GM18507 (cell line): Measurements from ENCODE around the gene CDH13.
A peak's percentile ranks its signal among the peaks of the same experiment; 100 is the strongest.

Experiments
- DNase-seq: peaks from one replicate; pipeline ENCODE4 v3.0.0; 2011; ENCODE audit warnings: low read depth; ENCODE audit not compliant: insufficient read length; ENCODE audit errors: extremely low spot score
- FAIRE-seq: peaks from 2 replicates; lab custom pipeline; 2011; peaks lifted over from hg19 to GRCh38; lab: Jason Lieb, UNC

The CDH13 gene

DNA sequence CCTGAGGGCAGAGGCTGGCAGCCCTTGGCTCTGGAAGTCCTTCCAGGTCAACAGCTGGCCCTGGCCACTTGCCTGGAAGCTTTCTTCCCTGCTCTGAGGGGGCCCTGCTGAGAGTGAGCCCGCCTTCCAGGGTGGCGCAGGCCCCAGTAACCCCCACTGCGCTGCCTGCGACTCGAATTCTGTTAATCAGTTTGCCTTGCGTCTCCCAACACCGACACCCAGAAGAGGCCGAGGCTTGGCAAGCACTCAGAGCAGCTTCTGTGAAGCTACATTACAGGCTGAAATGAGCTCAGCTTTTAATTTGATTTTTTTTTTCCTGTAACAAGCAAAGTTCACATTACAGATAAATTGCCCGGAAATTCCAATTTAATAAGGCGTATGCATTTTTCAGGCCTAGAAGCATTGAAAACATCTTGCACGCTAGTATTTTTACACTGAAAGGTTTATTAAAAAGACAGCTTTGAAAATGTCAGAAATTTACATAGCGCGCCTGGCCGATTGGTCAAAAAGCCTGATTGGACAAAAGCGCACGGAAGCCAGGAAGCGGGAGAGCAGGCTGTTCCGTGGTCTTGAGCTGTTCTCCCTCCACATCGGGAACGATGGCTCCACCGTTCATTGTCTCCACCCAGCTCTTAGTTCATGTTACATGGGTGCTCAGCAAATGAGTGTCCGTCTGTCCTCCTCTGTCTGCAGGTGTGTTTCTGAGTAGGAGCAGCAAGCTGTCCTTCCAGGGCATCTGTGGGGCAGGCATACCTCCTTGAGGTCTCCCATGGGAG is 1115.5 kb downstream of the CDH13 start:
- DNase-seq (no peak), FAIRE-seq (no peak)

DNA sequence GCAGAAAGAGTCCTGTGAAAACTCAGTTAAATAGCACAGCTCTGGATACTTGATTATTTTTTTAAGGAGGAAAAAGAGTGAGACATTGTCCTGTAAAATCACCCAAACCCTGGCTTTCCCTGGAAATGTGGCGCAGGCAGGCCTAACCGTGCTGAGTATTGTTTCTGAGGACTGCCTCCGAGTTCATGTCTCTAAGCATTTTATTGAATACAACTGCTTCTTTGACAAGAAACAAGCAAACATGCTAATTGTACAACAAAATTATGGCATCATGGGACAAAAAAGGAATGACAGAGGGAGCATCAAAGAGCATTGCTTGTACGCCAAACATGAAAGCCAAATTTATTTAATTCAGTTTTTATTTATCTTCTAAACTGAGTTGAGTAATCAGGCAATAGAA is 1116.5 kb downstream of the CDH13 start:
- DNase-seq: no peak
- no peak for FAIRE-seq

DNA sequence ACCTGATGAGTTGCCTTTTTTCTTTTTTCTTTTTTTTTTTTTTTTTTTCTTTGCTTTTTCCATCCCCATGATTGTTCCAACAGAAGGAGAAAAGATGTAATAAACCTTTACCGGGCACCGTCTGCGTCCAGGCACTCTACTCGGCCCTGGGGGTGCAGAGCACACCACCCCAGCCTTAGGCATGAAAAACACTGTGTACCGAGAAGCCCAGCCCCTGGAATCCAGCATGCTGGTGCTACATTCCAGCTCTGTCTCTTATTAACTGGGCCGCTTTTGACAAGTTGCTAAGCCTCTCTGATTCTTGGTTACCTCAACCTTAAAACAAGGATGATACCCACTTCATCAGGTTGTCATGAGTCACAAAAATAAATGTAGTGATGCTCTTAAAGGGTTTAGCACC is 1117.0 kb downstream of the CDH13 start:
- FAIRE-seq: no peak
- no peak for DNase-seq

DNA sequence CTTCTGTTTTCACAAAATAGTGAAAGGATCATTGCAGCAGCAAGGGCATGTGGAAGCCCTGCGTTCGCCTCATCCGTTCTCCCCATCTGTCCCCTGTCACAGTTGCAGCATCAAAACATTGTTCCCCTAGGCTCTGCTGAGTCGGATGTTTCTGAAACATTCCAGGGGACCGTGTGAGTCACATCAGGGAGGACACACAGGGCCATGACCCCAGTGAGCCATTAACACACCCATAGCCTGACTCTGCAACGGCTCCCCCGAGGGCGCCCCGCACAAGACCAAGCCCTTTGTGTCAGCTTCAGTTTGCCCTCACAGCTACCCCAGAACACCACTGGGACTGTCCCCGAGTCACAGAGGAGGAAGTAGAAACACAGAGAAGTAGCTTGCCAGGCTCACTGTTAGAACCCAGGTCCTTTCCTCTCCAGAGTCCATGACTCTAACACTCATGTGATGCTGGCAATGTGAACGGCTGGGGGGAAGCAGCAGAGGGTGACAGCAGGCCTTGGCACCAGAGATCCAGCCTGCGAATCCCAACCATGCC is 1117.7 kb downstream of the CDH13 start:
- DNase-seq: no peak
- peak; percentile 42 for FAIRE-seq

DNA sequence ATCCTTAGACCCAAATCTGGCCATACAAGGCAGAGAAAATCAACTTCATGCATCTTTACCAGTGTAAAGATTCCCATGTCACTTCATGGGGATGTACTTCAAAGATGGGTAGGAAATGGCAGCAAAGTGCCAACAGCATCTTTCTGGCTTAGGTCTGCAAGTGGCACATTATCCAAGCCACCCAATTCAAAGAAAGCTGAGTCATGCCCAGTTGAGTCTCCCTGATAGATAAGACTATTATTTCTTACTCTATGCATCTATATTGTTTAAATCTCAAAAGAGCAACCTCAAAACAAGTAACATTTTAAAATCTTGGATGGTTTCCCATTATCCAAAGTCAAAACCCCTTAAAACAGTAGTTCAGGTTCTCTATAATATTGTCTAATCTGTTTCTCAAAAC is 1119.8 kb downstream of the CDH13 start:
- DNase-seq (no peak), FAIRE-seq (no peak)

DNA sequence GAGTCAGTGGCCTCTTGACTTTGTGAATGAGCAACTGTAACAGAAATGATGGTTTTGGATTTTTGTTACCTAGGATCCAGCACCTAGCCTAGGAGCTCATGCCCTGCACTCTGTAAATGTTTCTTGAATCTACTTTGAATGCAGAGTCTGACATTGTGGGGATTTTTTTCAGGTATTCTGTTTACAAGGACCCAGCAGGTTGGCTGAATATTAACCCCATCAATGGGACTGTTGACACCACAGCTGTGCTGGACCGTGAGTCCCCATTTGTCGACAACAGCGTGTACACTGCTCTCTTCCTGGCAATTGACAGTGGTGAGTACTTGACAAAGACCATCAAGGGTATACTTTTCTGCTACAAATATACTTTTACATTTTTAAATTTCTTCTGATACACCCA is 1121.2 kb downstream of the CDH13 start:
- DNase-seq (no peak), FAIRE-seq (no peak)

DNA sequence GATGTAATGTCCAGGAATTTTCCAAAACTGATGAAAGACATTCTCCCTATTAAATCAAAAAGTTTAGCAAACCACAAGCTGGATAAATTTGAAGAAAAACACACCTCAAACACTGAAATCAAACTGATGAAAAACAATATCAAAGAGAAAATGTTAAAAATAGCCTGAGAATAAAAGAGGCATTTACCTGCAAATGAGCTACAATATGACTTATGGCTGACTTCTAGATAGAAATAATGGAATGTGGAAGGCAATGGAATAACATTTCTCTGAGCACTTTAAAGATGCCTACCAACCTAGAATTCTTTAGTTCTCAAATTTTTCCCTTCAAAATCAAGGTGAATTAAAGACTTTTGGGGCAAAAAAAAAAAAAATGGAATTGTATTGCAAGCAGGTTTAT is 1128.6 kb downstream of the CDH13 start:
- no peak for FAIRE-seq
- no peak for DNase-seq

DNA sequence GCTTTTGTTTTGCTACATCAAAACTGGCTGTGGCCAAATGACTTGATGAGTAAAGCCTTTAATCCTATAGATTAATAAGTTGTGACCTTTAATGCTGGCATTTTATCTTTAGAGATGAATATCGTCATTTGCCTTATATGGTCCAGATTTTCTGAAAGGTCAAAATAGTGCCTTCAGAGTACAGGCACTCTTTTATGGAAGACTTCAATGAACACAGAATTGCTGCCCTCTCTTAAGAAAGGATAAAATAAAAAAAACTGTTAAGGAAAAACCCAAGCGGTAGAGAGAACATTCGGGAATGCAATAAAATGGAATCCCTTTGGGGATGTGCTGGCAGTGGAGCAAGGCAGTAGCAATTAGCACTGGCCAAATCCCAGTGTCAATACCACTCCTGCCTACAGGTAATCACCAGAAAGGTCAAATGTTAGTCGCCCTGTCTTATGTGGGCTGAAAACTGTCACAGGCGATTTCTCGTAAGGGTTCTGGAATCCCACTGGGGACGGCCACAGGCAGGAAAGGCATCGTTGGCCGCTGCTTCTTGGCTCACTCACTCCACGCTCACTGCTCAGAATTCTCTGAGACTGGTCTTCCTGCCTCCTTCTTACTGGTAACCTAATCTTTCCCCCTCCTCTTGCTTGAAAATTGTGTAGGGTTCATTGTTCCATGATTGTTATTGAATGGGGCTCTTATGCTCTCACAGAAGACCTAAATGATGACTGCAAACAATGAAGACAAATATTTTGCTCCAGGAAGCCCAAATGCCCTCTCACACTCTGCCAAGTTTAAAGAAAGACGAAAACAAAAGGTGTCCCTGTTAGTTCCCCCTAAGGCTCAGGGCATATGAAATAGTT is 1135.6 kb downstream of the CDH13 start:
- DNase-seq: no peak
- no peak for FAIRE-seq

DNA sequence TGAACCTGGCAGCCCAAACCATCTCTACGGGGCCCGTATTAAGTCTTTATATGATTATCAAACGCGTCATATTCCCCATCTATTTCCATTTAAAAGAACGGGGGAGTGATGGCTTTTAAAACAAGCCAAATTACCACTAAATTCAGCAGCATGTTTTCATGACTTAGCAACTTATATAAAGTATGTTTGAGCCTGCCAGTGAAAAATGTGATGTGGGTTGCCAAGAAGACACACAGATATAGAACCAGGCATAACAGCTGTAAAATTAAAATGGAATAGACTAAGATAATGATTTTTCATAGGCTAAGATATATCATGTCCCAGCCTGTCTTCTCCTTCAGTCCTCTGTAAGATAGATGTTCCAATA is 1136.2 kb downstream of the CDH13 start:
- FAIRE-seq: no peak
- no peak for DNase-seq

DNA sequence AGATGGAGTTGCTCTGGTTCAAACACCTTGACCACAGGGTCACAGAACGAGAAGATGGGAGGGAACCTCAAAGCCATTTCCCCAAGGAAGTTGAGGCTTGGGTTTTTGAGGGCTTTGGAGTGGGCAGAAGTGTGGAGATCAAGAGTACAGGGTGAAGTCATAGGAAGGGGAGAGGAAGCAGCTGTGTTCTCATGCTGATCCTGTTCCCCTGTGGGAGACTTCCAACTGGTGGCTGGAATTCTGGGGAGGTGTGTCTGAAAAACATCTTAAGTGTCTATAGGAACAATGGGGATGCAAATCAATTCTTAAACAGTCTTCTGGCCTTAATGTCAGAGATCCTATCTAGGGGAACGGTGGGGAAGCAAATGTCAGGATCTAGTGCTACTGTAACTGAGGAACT is 1142.2 kb downstream of the CDH13 start:
- DNase-seq (no peak), FAIRE-seq (no peak)

DNA sequence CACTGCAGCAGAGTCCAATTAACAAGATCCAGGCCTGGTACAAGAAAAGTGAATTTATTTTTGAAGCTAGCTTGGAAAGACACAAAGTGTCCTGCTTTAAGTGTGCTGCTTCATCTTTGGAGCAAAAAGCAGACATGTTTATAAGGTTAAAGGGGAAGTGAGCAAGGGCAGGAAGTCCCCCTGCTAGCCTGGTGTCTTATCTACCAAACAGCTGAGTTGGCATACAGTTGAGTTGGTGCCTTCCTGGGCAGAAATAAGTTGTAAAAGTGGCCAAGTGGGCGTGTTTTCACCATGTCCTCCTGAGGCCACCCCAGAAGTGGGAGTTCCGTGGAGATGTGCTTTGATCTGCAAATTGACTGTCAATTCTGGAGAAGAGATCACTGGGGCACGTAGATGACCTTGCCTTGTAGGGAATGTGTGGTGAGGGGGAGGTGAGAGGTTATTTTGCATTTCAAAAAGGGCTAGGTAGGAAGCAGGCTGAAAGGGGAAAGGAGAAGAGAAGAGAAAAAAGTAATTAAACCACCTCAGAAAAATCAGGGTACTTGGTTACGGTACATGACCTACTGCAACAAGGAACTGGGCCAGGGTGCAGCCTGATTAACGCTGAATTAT is 1142.7 kb downstream of the CDH13 start:
- DNase-seq: no peak
- FAIRE-seq: no peak

DNA sequence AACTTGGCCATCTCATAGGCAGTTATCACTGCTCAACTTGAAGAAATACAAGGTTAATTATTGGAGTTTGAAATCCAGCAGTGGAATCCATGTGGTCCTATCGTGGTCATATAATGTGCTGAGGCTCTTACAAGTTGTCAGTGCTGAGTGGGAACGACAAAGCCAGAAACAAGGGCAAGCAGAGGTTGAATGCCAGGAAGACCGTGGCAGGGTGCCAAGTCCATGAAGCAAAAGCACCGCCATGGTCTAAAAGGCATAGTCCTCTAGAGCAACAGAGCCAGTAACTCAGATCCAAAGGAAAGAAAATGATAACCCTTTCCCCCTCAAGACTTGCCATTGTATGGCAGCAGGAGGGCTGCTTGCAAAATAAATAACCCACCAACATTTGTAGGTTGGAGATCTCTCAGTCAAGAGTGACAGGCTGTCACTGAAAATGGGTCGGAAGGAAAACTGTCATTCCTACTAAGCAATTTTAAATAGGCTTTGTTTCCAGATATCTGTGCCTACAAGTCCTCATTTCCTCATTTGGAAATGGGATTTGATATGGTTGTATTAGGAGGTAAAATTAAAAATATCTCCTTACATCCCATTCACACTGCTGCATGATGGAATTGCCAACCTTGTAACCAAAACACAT is 1144.7 kb downstream of the CDH13 start:
- FAIRE-seq (no peak), DNase-seq (no peak)

DNA sequence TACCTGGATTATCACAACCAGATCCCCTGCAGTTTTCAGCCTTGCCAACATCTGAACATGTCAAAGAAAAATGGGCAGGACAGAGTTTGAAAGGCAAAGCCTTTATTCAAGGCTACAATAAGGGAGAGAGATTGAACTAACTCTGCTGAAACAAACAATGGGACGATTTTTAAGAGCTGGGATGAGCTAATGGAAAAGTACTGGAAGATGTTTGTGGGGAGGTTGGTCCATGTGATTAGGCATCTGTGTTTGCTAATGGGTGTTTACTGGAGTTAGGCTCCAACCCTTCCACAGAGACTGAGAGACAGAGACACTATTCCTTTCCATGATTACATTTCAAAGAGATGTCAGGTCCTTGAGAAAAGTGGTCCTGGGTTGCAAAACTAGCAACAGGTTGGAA is 1146.0 kb downstream of the CDH13 start:
- FAIRE-seq (no peak), DNase-seq (no peak)

DNA sequence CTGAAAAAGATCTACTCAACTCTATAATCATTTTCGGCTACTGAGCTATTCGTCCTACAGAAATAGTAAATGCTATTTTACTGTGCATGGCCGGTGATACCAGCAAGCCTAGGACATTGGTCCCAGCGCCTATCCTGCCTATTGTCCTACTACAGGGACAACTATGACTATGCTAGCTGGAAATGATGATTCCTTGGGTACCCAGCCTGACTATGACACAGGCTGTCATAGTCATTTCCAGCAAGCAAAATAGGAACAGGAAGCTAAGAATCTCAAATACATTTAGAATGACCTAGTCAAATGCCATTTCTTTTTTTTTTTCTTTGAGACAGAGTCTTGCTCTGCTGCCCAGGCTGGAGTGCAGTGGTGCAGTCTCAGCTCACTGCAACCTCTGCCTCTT is 1147.3 kb downstream of the CDH13 start:
- DNase-seq (no peak), FAIRE-seq (no peak)

DNA sequence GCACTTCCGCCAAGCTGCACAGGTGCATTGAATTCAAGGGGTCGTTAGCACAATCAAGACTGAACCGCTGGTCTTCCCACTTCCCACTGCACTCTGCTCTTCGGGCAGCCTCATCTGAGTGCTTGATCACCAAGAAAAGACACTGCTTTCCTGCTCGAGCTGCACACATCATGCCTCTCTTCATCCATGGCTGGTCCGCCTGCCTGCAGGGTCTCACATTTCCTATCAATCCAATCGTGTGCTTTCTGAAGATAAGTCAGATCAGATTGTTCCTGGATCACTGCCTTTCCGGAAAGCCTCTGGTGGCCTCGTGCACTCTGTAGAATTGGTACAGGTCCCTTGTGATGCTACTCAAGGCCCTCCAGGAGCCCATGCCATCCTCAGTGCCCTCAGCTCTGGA is 1150.2 kb downstream of the CDH13 start:
- DNase-seq (no peak), FAIRE-seq (no peak)

DNA sequence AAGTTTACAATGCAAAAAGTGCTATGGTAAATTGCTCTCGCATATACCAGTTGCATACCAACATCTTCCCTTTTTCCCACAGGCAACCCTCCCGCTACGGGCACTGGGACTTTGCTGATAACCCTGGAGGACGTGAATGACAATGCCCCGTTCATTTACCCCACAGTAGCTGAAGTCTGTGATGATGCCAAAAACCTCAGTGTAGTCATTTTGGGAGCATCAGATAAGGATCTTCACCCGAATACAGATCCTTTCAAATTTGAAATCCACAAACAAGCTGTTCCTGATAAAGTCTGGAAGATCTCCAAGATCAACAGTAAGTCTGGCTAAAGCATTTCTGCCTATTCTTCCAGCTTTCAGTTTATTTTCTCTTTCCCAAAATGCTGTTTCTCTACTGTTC is 1153.1 kb downstream of the CDH13 start:
- FAIRE-seq (no peak), DNase-seq (no peak)

DNA sequence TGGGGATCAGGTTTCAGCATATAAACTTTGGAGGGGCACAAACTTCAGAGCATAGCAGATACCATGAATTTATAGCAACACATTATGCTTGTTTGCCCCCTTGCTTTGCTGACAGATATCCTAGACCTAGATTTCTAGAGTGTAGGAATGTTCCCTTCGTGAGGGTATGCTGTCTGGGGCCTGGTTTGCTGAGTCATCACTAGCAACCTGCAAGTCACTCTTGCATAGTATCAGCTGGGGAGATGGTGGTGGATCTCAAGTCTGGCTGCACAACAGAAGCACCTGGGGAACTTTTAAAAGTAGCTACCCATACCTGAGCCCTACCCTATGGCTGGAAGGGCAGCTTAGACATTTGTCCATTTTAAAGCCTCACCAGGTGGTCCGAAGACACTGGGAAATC is 1158.7 kb downstream of the CDH13 start:
- no peak for DNase-seq
- FAIRE-seq: no peak

DNA sequence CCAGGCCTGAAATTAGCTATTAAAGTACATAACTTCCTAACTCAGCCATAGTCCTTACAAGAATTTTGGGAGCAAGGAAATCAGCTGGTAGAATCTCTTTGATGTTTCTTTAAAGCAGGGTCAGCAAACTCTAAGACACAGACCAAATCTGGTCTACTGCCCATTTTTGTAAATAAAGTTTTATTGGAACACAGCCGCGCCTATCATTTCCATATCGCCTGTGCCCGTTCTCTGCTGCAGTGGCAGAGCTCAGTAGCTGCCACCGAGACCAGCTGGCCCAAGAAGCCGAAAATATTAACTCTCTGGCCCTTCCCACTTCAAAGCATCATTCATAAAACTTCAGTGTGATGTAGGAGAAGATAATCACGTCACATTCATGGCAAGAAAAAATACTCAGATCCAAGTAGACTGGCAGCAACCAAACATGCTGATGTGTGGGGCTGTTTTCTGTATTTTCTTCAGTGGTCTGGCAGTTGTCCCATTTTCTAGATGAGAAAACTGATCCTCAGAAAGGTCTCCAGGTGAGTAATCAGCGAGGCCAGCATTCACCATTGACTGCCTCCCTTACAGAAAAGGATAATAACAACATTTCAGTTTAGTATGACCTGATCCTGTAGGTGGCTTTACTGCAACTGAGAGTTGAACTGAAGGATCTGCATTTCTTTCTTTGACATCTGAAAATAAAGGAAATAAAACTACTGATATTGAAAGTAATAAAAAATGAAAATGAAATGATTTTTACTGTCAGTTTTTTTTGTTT is 1163.1 kb downstream of the CDH13 start:
- DNase-seq: no peak
- FAIRE-seq: no peak

DNA sequence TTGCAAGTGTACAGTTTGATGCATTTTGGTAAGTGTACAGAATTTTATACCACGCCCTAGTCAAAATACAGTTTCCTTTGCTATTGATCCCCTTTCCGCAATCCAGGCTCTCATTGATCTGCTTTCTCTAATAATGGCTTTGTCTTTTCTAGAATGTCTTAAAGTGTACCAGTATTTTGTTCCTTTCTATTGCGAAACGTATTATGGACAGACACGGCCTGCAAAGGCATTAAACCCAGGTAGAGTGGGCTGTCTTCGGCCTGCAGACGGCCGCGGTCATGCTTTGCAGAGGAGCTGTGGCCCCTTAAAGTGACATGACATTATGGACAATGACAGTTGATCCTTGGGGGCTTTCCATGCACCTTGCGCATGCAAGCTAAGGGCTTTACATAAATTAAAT is 1165.1 kb downstream of the CDH13 start:
- no peak for FAIRE-seq
- DNase-seq: no peak
